NT2/D1 (cell line): ENCODE results near the gene SLC34A3.
"Not testable (repeated sequence)": the region's sequence is repeated elsewhere in the genome, so short reads cannot be mapped to it uniquely, and the experiment has no call there.

Source experiments
- DNase-seq: peaks from one replicate; pipeline ENCODE4 v3.0.0-alpha.2; 2011; ENCODE audit warnings: low read depth, low spot score
- H3K27me3 ChIP-seq: 2 replicates; pipeline ENCODE4 v1.6.0; 2011; ENCODE audit warnings: mild to moderate bottlenecking; ENCODE audit not compliant: insufficient read length, insufficient read depth
- H3K36me3 ChIP-seq: 2 replicates; pipeline ENCODE4 v1.6.1; 2011; ENCODE audit warnings: mild to moderate bottlenecking, low read length, mixed read lengths; ENCODE audit not compliant: insufficient read depth, insufficient read length
- H3K4me1 ChIP-seq: 2 replicates; pipeline ENCODE4 v1.5.1; 2011; ENCODE audit not compliant: insufficient read depth, insufficient read length
- H3K4me3 ChIP-seq: 2 replicates; pipeline ENCODE4 v1.5.1; 2011; ENCODE audit warnings: low read depth; ENCODE audit not compliant: insufficient read length
- H3K9ac ChIP-seq: 2 replicates; pipeline ENCODE4 v1.6.0; 2011; ENCODE audit warnings: low read depth; ENCODE audit not compliant: insufficient read length
- H3K9me3 ChIP-seq: 2 replicates; pipeline ENCODE4 v1.5.1; 2011; ENCODE audit warnings: mild to moderate bottlenecking, low read length; ENCODE audit not compliant: insufficient read depth
- SUZ12 ChIP-seq: IDR thresholded peaks from 2 replicates; pipeline ENCODE4 v1.6.1; 2011; ENCODE audit not compliant: insufficient read length, insufficient read depth; ENCODE audit errors: extremely low read depth
- YY1 ChIP-seq: IDR thresholded peaks from 2 replicates; pipeline ENCODE4 v1.6.1; 2011; ENCODE audit not compliant: insufficient read length, insufficient read depth
- ZNF274 ChIP-seq: IDR thresholded peaks from 2 replicates; pipeline ENCODE4 v1.6.1; 2011; ENCODE audit warnings: mild to moderate bottlenecking, low read depth, low read length

Gene SLC34A3

GRCh38 chr9:137240318-137240840 lies 9.7 kb downstream of the SLC34A3 start:
- Histone ChIP-seq H3K27me3 (no peaks in the 10 kb centered on the region), H3K4me1 (peaks cover 55% of the 10 kb centered on the region), H3K9me3 (no peaks in the 10 kb centered on the region), H3K4me3 (peak overlapping the region; percentile 91), H3K9ac (peak overlapping the region; percentile 97), H3K36me3 (peaks cover 39% of the 10 kb centered on the region)
- no peak for DNase-seq
- TF ChIP-seq YY1 (no peak), SUZ12 (no peak), ZNF274 (no peak)

GRCh38 chr9:137240841-137241489 lies 10.3 kb downstream of the SLC34A3 start, which contains the start of gene TUBB4B:
TUBB4B (plus strand) TSS chr9:137241287; CDS start chr9:137241361, 74 bp downstream.
- Histone ChIP-seq H3K27me3 (peaks cover 3% of the 10 kb centered on the region), H3K36me3 (peaks cover 36% of the 10 kb centered on the region), H3K4me3 (peak within 1 kb of the TSS; percentile 91), H3K9ac (peak within 1 kb of the TSS; percentile 97), H3K9me3 (no peaks in the 10 kb centered on the region), H3K4me1 (peaks cover 52% of the 10 kb centered on the region)
- peak; percentile 99 for DNase-seq
- TF ChIP-seq ZNF274 (no peak), SUZ12 (no peak), YY1 (no peak)

- peak overlapping the region; percentile 89 for H3K4me3 ChIP-seq
- peak overlapping the region; percentile 94 for H3K9ac ChIP-seq
- H3K4me1 ChIP-seq: peaks cover 49% of the 10 kb centered on the region
- H3K36me3 ChIP-seq: peaks cover 36% of the 10 kb centered on the region
- no peak for DNase-seq
- no peaks in the 10 kb centered on the region for H3K9me3 ChIP-seq
- peaks cover 6% of the 10 kb centered on the region for H3K27me3 ChIP-seq
- TF ChIP-seq ZNF274 (no peak), YY1 (no peak), SUZ12 (no peak)
Measured at GRCh38 chr9:137241490-137242268, 11.0 kb downstream of the SLC34A3 start.

GRCh38 chr9:137242269-137243203 lies 11.8 kb downstream of the SLC34A3 start:
- Histone ChIP-seq H3K9ac (peak overlapping the region; percentile 94), H3K36me3 (peaks cover 36% of the 10 kb centered on the region), H3K4me1 (peaks cover 47% of the 10 kb centered on the region), H3K9me3 (no peaks in the 10 kb centered on the region), H3K4me3 (peak overlapping the region; percentile 89), H3K27me3 (peaks cover 6% of the 10 kb centered on the region)
- TF ChIP-seq SUZ12 (no peak), YY1 (no peak), ZNF274 (no peak)
- no peak for DNase-seq

- not testable (repeated sequence) for H3K9me3 ChIP-seq, H3K27me3 ChIP-seq, H3K4me3 ChIP-seq, DNase-seq
- Histone ChIP-seq H3K4me1 (peaks cover 45% of the 10 kb centered on the region), H3K9ac (peak overlapping the region; percentile 94), H3K36me3 (peaks cover 35% of the 10 kb centered on the region)
Measured at GRCh38 chr9:137243266-137243625, 12.5 kb downstream of the SLC34A3 start.

GRCh38 chr9:137243626-137244485 lies 13.2 kb downstream of the SLC34A3 start:
- peaks cover 29% of the 10 kb centered on the region for H3K36me3 ChIP-seq
- H3K27me3 ChIP-seq: peaks cover 6% of the 10 kb centered on the region
- H3K4me1 ChIP-seq: peaks cover 38% of the 10 kb centered on the region
- no peaks in the 10 kb centered on the region for H3K9me3 ChIP-seq
- DNase-seq: no peak
- no peak overlapping the region for H3K4me3 ChIP-seq
- peak overlapping the region; percentile 2 for H3K9ac ChIP-seq
- TF ChIP-seq ZNF274: no peak
- TF ChIP-seq SUZ12: no peak
